Regular cardiac myocyte (primary cell): ENCODE results near the gene TLE7. TPM values are rescaled to one million over a fixed set of nuclear protein-coding genes. Genes with fewer than 3 reads are reported as not detected.

Source experiments
- total RNA-seq: library from RNA; depleted of rRNA; stranded (reverse); fragments of >200 nt; gene quantifications from 2 replicates; pipeline ENCODE4 v1.2.3, GENCODE V29; 2014

TLE7 gene
- not detected in 2 replicates for total RNA-seq

DNA sequence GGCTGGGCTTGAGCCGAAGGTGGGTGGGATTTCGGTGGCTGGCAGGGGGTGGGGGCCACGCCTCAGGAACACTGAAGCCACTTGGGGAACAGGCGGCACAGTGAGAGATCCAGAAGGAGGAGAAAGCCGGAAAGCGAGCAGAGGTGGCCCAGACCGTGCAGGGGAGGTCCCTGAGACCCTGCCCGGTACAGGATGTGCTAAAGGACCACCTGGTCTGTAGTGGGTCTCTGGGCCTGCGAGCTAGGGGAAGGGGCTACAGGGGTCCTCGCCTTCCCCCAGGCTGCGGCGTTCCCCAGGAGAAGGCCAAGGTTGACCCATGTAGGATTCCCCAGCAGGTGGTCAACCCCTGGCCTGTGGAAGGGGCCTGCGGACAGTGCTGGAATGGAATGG, at the start of gene TLE7:
Gene TLE7, minus strand, starts transcription at position 4 of the 390 bp plus-strand sequence. CDS start 8,730 bp downstream, outside the sequence.

DNA sequence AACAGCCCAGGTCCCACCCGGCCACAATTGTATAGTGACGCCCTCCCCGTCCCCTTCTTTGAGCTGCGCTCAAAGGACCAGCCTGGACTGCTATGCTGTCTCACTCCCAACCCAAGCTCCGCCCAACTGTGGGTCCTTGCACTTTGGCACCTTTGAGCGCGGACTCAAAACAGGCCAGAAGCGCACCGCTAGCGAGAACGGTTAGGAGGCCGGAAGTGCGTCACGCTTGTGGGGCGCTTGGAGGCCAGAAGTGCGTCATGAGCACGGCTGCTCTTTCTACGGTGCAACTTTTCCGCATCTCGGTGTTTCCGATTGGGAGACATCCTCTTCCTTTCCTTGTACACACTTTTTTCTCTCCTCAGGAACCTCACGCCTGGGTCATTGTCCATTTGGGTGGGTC, 47.3 kb upstream of the TLE7 start, which contains the start of gene ZNF19:
Gene ZNF19, minus strand, starts transcription at position 203 of the 400 bp plus-strand sequence. CDS start 7,210 bp downstream, outside the sequence.

DNA sequence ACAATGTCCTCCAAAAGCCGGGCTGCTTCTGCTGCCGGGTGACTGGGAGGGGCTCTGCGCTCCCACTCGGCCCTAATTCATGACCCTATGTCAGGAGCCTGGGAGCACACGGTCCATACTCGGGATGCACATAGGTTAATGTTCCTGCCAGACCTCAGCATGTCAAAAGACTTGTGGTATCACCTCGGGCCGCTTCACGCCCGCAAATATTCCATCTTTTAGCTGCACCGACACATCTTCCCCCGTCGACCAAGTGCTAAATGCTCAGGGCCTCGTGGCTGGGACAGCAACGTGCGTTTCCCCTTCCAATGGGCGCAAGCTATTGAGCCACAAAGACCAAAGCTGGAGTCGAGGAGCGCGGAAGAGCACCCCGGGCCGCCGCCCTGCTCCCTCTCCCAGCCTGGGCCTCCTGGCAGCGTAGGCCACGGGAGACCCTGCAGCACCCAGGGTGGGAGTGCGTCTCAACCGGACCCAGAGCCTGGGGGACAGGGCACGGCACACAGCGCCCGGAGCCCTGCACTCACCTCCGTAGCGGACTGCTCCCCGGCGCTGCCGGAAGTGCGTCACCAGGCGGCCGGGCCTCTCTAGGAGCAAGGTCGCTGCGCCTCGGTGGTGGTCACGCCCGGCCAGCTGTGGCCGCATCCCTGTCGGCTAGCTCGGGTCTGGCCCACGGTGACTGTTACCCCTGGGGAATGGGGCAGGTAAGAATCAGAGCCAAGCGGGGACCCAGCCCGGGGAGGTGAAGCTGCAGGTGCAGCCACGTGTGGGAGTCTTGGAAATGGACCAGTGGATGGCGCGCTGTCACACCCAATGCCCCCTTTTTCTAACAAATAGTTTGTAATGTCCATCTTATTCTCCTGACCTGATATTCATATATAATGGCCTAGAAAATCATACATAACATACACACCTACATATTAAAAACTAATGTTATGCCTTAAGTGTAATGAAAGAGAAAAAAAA, 20.1 kb upstream of the TLE7 start, which contains the start of gene ZNF23:
Gene ZNF23, minus strand, starts transcription at position 562 of the 963 bp plus-strand sequence. CDS start 5,451 bp downstream, outside the sequence.

Other genes with a start within 250 kb of the TLE7 start
- under 0.01 and 0.28 TPM in 2 replicates for gene HYDIN, start 211.3 kb downstream of the TLE7 start, total RNA-seq
- 27.3 and 28.4 TPM in 2 replicates for gene CMTR2, start 152.7 kb downstream of the TLE7 start, total RNA-seq
- 0.38 and 1.7 TPM in 2 replicates for gene CALB2, start 83.3 kb downstream of the TLE7 start, total RNA-seq
- gene ZNF23, start 20.2 kb upstream of the TLE7 start, total RNA-seq: 9.2 and 11.8 TPM in 2 replicates
- gene ZNF19, start 47.3 kb upstream of the TLE7 start, total RNA-seq: 1.3 and 2.8 TPM in 2 replicates
- gene CHST4, start 84.4 kb upstream of the TLE7 start, total RNA-seq: not detected in 2 replicates
- not detected in 2 replicates for gene TAT, start 135.0 kb upstream of the TLE7 start, total RNA-seq
- gene MARVELD3, start 184.1 kb upstream of the TLE7 start, total RNA-seq: not detected in 2 replicates